HG03025 (cell line): Measurements from ENCODE around the gene MRPS10.

Experiments
- ATAC-seq: cut with Tn5 transposase; IDR thresholded peaks from one replicate; pipeline ENCODE4 v1.9.1; 2021; ENCODE audit warnings: mild to moderate bottlenecking, moderate library complexity; ENCODE audit not compliant: unreplicated experiment, low FRiP score

The MRPS10 gene

GRCh38 chr6:42217519-42218367, at the start of gene MRPS10:
Gene MRPS10 (minus strand): TSS chr6:42217861. CDS start chr6:42217849, 12 bp downstream.
- ATAC-seq: peak; percentile 81

GRCh38 chr6:42266538-42266937, 48.9 kb upstream of the MRPS10 start:
- no peak for ATAC-seq

- no peak for ATAC-seq
These were observed 47.3 kb upstream of the MRPS10 start for GRCh38 chr6:42264852-42265390.

- ATAC-seq: no peak
These were observed 46.6 kb upstream of the MRPS10 start for GRCh38 chr6:42264162-42264851.

- no peak for ATAC-seq
These were observed 45.6 kb upstream of the MRPS10 start for GRCh38 chr6:42263165-42263728.

GRCh38 chr6:42260972-42261371, 43.3 kb upstream of the MRPS10 start:
- ATAC-seq: no peak

- no peak for ATAC-seq
These were observed 42.8 kb upstream of the MRPS10 start for GRCh38 chr6:42260396-42260888.

GRCh38 chr6:42259841-42260395, 42.3 kb upstream of the MRPS10 start:
- no peak for ATAC-seq

GRCh38 chr6:42259286-42259685, 41.6 kb upstream of the MRPS10 start:
- no peak for ATAC-seq

- ATAC-seq: no peak
These were observed 40.0 kb upstream of the MRPS10 start for GRCh38 chr6:42257614-42258013.

GRCh38 chr6:42257063-42257462, 39.4 kb upstream of the MRPS10 start:
- ATAC-seq: no peak

GRCh38 chr6:42255050-42255449, 37.4 kb upstream of the MRPS10 start:
- no peak for ATAC-seq

GRCh38 chr6:42254505-42254904, 36.8 kb upstream of the MRPS10 start:
- no peak for ATAC-seq

- no peak for ATAC-seq
These were observed 34.4 kb upstream of the MRPS10 start for GRCh38 chr6:42251911-42252637.

GRCh38 chr6:42251500-42251899, 33.8 kb upstream of the MRPS10 start:
- ATAC-seq: no peak

- no peak for ATAC-seq
These were observed 32.7 kb upstream of the MRPS10 start for GRCh38 chr6:42250274-42250931.

- no peak for ATAC-seq
These were observed 31.6 kb upstream of the MRPS10 start for GRCh38 chr6:42249279-42249678.

- no peak for ATAC-seq
These were observed 25.4 kb upstream of the MRPS10 start for GRCh38 chr6:42243046-42243445.

- ATAC-seq: no peak
These were observed 24.3 kb upstream of the MRPS10 start for GRCh38 chr6:42241915-42242314.
